Measurements from ENCODE around the gene VSIG1.
A peak's percentile ranks its signal among the peaks of the same experiment; 100 is the strongest.

Gene VSIG1

GRCh38 chrX:108032944-108033343 lies 11.9 kb upstream of the VSIG1 start:
- no peak for DNase-seq (ENCODE audit: extremely low read depth, low read depth)
- no peak overlapping the region for H3K4me3 ChIP-seq (replicated peaks; ENCODE audit: low read depth, low read length)
- TF ChIP-seq CTCF (IDR thresholded peaks at IDR 0.05; ENCODE audit: low read depth, low read length, missing control alignments) = no peak

GRCh38 chrX:108033890-108034289 lies 11.0 kb upstream of the VSIG1 start:
- no peak overlapping the region for H3K4me3 ChIP-seq (replicated peaks; ENCODE audit: low read depth, low read length)
- DNase-seq (ENCODE audit: extremely low read depth, low read depth) = no peak
- no peak for TF ChIP-seq CTCF (IDR thresholded peaks at IDR 0.05; ENCODE audit: low read depth, low read length, missing control alignments)

GRCh38 chrX:108034725-108035124 lies 10.1 kb upstream of the VSIG1 start:
- no peak for TF ChIP-seq CTCF (IDR thresholded peaks at IDR 0.05; ENCODE audit: low read depth, low read length, missing control alignments)
- no peak overlapping the region for H3K4me3 ChIP-seq (replicated peaks; ENCODE audit: low read depth, low read length)
- DNase-seq (ENCODE audit: extremely low read depth, low read depth) = no peak

GRCh38 chrX:108036298-108036973 lies 8.4 kb upstream of the VSIG1 start:
- DNase-seq (ENCODE audit: extremely low read depth, low read depth) = peak; percentile 0
- no peak overlapping the region for H3K4me3 ChIP-seq (replicated peaks; ENCODE audit: low read depth, low read length)
- no peak for TF ChIP-seq CTCF (IDR thresholded peaks at IDR 0.05; ENCODE audit: low read depth, low read length, missing control alignments)

GRCh38 chrX:108049649-108050048 lies 4.8 kb downstream of the VSIG1 start:
- H3K4me3 ChIP-seq (replicated peaks; ENCODE audit: low read depth, low read length) = no peak overlapping the region
- TF ChIP-seq CTCF (IDR thresholded peaks at IDR 0.05; ENCODE audit: low read depth, low read length, missing control alignments) = no peak
- no peak for DNase-seq (ENCODE audit: extremely low read depth, low read depth)

GRCh38 chrX:108053218-108053617 lies 8.4 kb downstream of the VSIG1 start:
- TF ChIP-seq CTCF (IDR thresholded peaks at IDR 0.05; ENCODE audit: low read depth, low read length, missing control alignments) = no peak
- H3K4me3 ChIP-seq (replicated peaks; ENCODE audit: low read depth, low read length) = no peak overlapping the region
- DNase-seq (ENCODE audit: extremely low read depth, low read depth) = no peak

GRCh38 chrX:108055546-108055945 lies 10.7 kb downstream of the VSIG1 start:
- H3K4me3 ChIP-seq (replicated peaks; ENCODE audit: low read depth, low read length) = no peak overlapping the region
- DNase-seq (ENCODE audit: extremely low read depth, low read depth) = no peak
- TF ChIP-seq CTCF (IDR thresholded peaks at IDR 0.05; ENCODE audit: low read depth, low read length, missing control alignments) = no peak
